ENCODE measurements around the gene COPA.

The COPA gene

GRCh38 chr1:160284782-160285344, 58.2 kb downstream of the COPA start, which contains the start of gene PEX19:
TSS of gene PEX19 (minus strand) at chr1:160285133. CDS start at chr1:160285124, 9 bp downstream.
- Mint-ChIP-seq H3K4me1 (peaks cover 25% of the 10 kb centered on the region), H3K27me3 (no peaks in the 10 kb centered on the region), H3K9me3 (no peaks in the 10 kb centered on the region), H3K27ac (peak within 1 kb of the TSS; percentile 95), H3K36me3 (ENCODE audit: low read depth) (peaks cover 16% of the 10 kb centered on the region), H3K4me3 (peak within 1 kb of the TSS; percentile 98)
- DNase-seq = peak; percentile 94
- ATAC-seq = peak; percentile 95

GRCh38 chr1:160284220-160284781, 58.7 kb downstream of the COPA start:
- H3K36me3 Mint-ChIP-seq (ENCODE audit: low read depth) = peaks cover 15% of the 10 kb centered on the region
- peaks cover 25% of the 10 kb centered on the region for H3K4me1 Mint-ChIP-seq
- H3K4me3 Mint-ChIP-seq = peak overlapping the region; percentile 98
- ATAC-seq (peak; percentile 29), DNase-seq (no peak)
- H3K27me3 Mint-ChIP-seq = no peaks in the 10 kb centered on the region
- H3K9me3 Mint-ChIP-seq = no peaks in the 10 kb centered on the region
- H3K27ac Mint-ChIP-seq = peak overlapping the region; percentile 95

DNA sequence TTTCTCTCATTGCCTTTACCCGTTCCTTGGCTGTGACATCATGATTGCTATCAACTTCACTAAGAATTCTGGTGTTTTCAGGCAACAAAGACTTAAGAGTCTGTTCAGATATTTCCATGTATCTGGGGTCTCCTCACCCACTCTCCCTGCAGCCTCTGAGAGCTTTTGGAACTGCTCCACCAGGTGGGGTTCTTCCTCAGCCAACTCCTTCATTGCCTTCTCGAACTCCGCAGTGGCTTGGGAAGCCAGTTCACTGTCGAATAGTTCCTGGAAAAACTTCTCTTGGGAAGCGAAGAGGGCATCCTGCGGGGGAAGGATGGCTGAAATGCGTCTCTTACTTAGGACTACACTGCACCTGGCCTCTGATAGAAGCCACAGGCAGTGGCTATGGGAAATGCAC, 60.2 kb downstream of the COPA start:
- ATAC-seq (no peak), DNase-seq (no peak)
- peaks cover 25% of the 10 kb centered on the region for H3K4me1 Mint-ChIP-seq
- peaks cover 17% of the 10 kb centered on the region for H3K36me3 Mint-ChIP-seq (ENCODE audit: low read depth)
- H3K4me3 Mint-ChIP-seq = no peak overlapping the region
- H3K27ac Mint-ChIP-seq = peak overlapping the region; percentile 40
- no peaks in the 10 kb centered on the region for H3K9me3 Mint-ChIP-seq
- H3K27me3 Mint-ChIP-seq = no peaks in the 10 kb centered on the region

DNA sequence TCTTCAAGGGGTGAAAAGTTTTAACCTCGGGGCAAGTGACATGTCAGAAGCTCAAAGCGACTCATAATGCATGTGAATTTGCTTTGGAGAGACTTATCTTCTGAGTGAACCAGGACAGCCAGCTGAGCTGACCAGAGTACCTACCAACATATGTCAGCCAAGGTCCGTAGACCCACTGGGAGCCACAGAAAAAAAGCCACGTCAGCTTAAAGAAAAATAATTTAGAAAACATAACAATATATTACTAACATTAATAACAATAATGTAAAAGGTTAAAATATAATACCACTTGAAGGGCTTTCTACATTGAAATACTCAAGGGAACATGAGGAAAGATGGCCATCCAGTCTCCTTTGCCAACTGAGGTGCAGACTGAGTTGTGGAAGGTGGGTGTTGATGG, 65.1 kb downstream of the COPA start:
- Mint-ChIP-seq H3K4me1 (no peaks in the 10 kb centered on the region), H3K36me3 (ENCODE audit: low read depth) (peaks cover 20% of the 10 kb centered on the region), H3K4me3 (no peak overlapping the region), H3K27ac (no peak overlapping the region), H3K9me3 (no peaks in the 10 kb centered on the region), H3K27me3 (no peaks in the 10 kb centered on the region)
- ATAC-seq (no peak), DNase-seq (no peak)

GRCh38 chr1:160277330-160277729, 65.7 kb downstream of the COPA start:
- ATAC-seq = no peak
- Mint-ChIP-seq H3K27me3 (no peaks in the 10 kb centered on the region), H3K9me3 (no peaks in the 10 kb centered on the region), H3K4me1 (no peaks in the 10 kb centered on the region), H3K36me3 (ENCODE audit: low read depth) (peaks cover 18% of the 10 kb centered on the region), H3K4me3 (no peak overlapping the region), H3K27ac (no peak overlapping the region)
- no peak for DNase-seq

DNA sequence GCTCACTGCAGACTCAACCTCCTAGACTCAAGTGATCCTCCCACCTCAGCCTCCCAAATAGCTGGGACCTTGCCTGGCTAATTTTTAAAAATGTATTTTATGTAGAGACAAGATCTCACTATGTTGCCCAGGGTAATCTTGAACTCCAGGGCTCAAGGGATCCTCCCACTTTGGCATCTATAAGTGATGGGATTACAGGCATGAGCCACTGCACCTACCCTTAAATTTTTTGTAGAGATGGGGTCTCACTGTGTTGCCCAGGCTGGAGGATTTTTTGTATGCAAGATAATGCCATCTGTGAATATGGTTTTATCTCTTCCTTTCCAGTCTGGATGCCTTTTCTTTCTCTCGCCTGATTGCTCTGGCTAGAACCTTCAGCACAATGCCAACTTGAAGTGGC, 72.0 kb downstream of the COPA start:
- Mint-ChIP-seq H3K9me3 (no peaks in the 10 kb centered on the region), H3K4me3 (no peak overlapping the region), H3K36me3 (ENCODE audit: low read depth) (no peaks in the 10 kb centered on the region), H3K4me1 (no peaks in the 10 kb centered on the region), H3K27me3 (no peaks in the 10 kb centered on the region), H3K27ac (no peak overlapping the region)
- DNase-seq (no peak), ATAC-seq (no peak)

GRCh38 chr1:160267284-160267991, 75.6 kb downstream of the COPA start:
- peaks cover 16% of the 10 kb centered on the region for H3K4me1 Mint-ChIP-seq
- H3K27me3 Mint-ChIP-seq = peaks cover under 1% of the 10 kb centered on the region
- H3K36me3 Mint-ChIP-seq (ENCODE audit: low read depth) = no peaks in the 10 kb centered on the region
- no peak overlapping the region for H3K27ac Mint-ChIP-seq
- ATAC-seq = no peak
- no peaks in the 10 kb centered on the region for H3K9me3 Mint-ChIP-seq
- no peak for DNase-seq
- no peak overlapping the region for H3K4me3 Mint-ChIP-seq

DNA sequence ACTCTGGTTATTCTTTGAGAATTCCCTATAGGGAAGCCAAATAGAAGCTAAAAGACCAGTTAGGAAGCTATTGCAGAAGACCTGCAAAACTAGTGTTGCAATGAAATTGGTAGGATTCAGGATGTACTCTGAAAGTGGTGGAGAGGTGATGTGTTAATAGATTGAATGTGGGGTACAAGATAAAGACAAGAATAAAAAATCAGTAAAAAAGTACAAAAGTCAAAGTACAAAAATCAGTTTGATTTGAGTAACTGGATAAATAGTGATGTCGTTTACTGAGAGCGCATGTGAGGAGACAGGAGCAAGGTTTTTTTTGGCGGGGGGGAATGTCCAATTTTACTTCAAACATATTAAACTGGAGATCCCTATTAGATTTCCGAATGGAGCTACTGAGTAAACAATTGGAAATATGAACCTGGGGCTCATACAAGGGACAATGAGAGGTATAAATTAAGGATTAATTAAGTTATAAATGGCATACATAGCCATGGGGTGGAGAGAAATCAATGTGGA, 78.2 kb downstream of the COPA start:
- no peak overlapping the region for H3K27ac Mint-ChIP-seq
- H3K4me3 Mint-ChIP-seq = no peak overlapping the region
- no peak for ATAC-seq
- peaks cover 14% of the 10 kb centered on the region for H3K36me3 Mint-ChIP-seq (ENCODE audit: low read depth)
- DNase-seq = no peak
- peaks cover 38% of the 10 kb centered on the region for H3K4me1 Mint-ChIP-seq
- no peaks in the 10 kb centered on the region for H3K9me3 Mint-ChIP-seq
- H3K27me3 Mint-ChIP-seq = peaks cover 2% of the 10 kb centered on the region

GRCh38 chr1:160261893-160262794, 80.9 kb downstream of the COPA start, which contains the start of gene DCAF8:
TSS of gene DCAF8 (minus strand) at chr1:160262549. CDS start at chr1:160244008, 18,541 bp downstream.
- DNase-seq = peak; percentile 99
- H3K4me1 Mint-ChIP-seq = peaks cover 61% of the 10 kb centered on the region
- peaks cover 28% of the 10 kb centered on the region for H3K36me3 Mint-ChIP-seq (ENCODE audit: low read depth)
- ATAC-seq = peak; percentile 82
- peak within 1 kb of the TSS; percentile 100 for H3K4me3 Mint-ChIP-seq
- peak within 1 kb of the TSS; percentile 100 for H3K27ac Mint-ChIP-seq
- no peaks in the 10 kb centered on the region for H3K9me3 Mint-ChIP-seq
- H3K27me3 Mint-ChIP-seq = peaks cover 2% of the 10 kb centered on the region

DNA sequence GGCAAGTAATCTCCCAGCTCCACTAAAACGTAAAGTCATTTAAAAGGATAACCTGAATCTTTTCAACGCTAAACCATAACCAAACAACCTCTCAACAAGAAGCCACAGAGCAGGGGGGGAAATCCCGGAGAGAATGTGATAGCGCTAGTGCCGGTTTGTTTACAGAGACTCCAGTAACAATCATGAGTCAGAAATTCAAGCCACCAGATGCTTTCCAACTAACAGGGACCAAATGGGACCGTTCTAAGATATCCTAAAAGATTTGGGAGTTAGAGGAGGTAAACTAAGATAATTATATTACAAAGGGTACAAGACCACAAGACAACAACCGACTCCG, 81.5 kb downstream of the COPA start:
- Mint-ChIP-seq H3K36me3 (ENCODE audit: low read depth) (peaks cover 28% of the 10 kb centered on the region), H3K27ac (peak overlapping the region; percentile 100), H3K4me1 (peaks cover 66% of the 10 kb centered on the region), H3K9me3 (no peaks in the 10 kb centered on the region), H3K27me3 (peaks cover 2% of the 10 kb centered on the region), H3K4me3 (peak overlapping the region; percentile 100)
- peak; percentile 68 for DNase-seq
- peak; percentile 59 for ATAC-seq

DNA sequence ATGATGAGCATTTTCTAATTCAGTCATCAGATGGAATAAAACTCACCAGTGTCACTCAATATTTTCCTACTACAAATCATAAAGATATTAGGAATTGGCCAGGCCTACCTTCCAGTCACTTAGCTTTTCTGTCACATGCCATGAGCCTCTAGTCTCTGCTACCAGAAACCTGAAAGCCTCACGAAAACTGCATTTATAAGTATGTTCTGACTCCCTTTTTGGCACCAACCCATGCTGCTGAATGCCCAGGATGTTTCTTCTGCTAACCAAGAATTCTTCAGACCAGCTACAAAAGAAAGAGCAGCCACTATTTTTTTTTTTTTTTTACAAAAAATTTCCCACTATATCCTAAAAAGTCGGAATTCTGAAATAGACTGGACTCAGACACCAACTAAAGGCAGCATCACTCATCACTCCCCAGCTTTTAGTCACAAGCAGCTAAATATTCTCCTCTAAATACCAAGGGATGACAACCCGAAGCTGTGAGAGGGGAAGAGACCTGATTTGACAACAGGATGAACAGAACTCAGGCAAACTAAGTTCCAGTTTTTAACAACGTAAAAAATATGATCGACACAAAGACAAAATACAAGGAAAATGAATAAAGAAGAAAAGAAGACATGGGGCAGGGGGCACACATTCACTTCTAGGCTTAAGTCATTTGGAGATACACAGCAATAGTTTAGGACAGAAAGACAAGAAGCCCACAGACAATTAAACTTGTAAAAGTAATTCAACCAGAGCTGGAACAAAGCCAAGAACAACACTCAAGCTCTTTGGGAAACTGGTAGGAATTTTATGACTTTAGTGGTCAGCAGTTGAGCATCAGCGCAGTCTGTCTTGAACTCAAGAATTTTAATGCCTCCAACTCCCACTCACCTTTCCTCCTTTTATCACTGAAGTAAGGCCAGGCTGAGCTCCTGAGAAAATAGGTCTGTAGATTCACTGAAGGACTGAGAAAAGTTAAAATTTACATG, 82.4 kb downstream of the COPA start:
- peaks cover 2% of the 10 kb centered on the region for H3K27me3 Mint-ChIP-seq
- peak overlapping the region; percentile 100 for H3K27ac Mint-ChIP-seq
- no peak for ATAC-seq
- peak overlapping the region; percentile 100 for H3K4me3 Mint-ChIP-seq
- H3K4me1 Mint-ChIP-seq = peaks cover 71% of the 10 kb centered on the region
- H3K36me3 Mint-ChIP-seq (ENCODE audit: low read depth) = peaks cover 28% of the 10 kb centered on the region
- DNase-seq = no peak
- H3K9me3 Mint-ChIP-seq = no peaks in the 10 kb centered on the region

DNA sequence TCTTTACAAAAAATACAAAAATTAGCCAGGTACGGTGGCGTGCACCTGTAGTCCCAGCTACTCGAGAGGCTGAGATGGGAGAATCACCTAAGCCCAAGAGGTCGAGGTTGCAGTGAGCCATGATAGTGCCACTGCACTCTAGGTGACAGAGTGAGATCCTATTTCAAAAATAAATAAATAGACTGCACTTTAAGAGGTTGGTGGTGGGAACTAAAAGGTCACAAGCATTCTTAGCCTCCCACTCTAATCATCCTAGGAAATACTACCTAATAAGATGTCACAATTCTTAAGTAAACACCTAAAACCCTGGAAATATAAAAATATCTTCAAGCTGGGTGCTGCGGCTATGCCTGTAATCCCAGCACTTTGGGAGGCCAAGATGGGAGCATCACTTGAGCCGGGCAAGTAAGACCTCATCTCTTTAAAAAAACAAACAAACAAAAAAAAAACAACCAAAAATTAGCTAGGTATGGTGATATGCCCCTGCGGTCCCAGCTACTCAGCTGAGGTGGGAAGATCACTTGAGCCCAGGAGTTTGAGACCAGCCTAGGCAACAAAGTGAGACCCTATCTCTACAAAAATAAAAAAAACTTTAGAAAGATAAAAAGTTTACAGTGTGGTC, 84.8 kb downstream of the COPA start:
- H3K27ac Mint-ChIP-seq = no peak overlapping the region
- peaks cover 30% of the 10 kb centered on the region for H3K36me3 Mint-ChIP-seq (ENCODE audit: low read depth)
- H3K4me1 Mint-ChIP-seq = peaks cover 61% of the 10 kb centered on the region
- no peak overlapping the region for H3K4me3 Mint-ChIP-seq
- no peak for ATAC-seq
- H3K27me3 Mint-ChIP-seq = peaks cover 2% of the 10 kb centered on the region
- no peak for DNase-seq
- H3K9me3 Mint-ChIP-seq = no peaks in the 10 kb centered on the region

GRCh38 chr1:160257411-160258015, 85.5 kb downstream of the COPA start:
- Mint-ChIP-seq H3K4me3 (no peak overlapping the region), H3K27ac (no peak overlapping the region)

More at GRCh38 chr1:160257411-160258015, 85.5 kb downstream of the COPA start:
- Mint-ChIP-seq H3K9me3 (no peaks in the 10 kb centered on the region), H3K36me3 (ENCODE audit: low read depth) (peaks cover 32% of the 10 kb centered on the region), H3K27me3 (peaks cover 2% of the 10 kb centered on the region), H3K4me1 (peaks cover 55% of the 10 kb centered on the region)
- DNase-seq (no peak), ATAC-seq (no peak)
